ENCODE measurements around the gene A4GALT.

The A4GALT gene

GRCh38 chr22:42769238-42769573, 48.5 kb upstream of the A4GALT start:
- Histone ChIP-seq H3K9me2 (replicated peaks; ENCODE audit: low read depth, low read length) (no peaks in the 10 kb centered on the region), H4K20me1 (ENCODE audit: insufficient read depth, low read length, poor library complexity, severe bottlenecking) (no peaks in the 10 kb centered on the region), H3F3A (ENCODE audit: low read depth) (no peaks in the 10 kb centered on the region), H3K79me2 (ENCODE audit: insufficient read depth, low read length) (no peaks in the 10 kb centered on the region), H3K36me3 (ENCODE audit: insufficient read depth, low read length) (no peaks in the 10 kb centered on the region), H3K27me3 (ENCODE audit: insufficient read depth, low read length, poor library complexity, severe bottlenecking) (no peaks in the 10 kb centered on the region), H2AFZ (ENCODE audit: low read length) (no peak overlapping the region), H3K9ac (ENCODE audit: low read depth, low read length, poor library complexity, severe bottlenecking) (no peak overlapping the region), H3K4me1 (ENCODE audit: insufficient read depth, low read length, poor library complexity, severe bottlenecking) (no peaks in the 10 kb centered on the region), H3K4me2 (ENCODE audit: low read depth, low read length, poor library complexity, severe bottlenecking) (no peak overlapping the region), H3K4me3 (ENCODE audit: low read length, poor library complexity, severe bottlenecking) (no peak overlapping the region), H3K9me3 (ENCODE audit: insufficient read depth, low read depth, low read length) (no peaks in the 10 kb centered on the region)
- no peak for TF ChIP-seq EZH2phosphoT487 (IDR thresholded peaks at IDR 0.05; ENCODE audit: borderline replicate concordance)
- TF ChIP-seq CTCF (conservative IDR thresholded peaks at IDR 0.05; ENCODE audit: low read length) = no peak

DNA sequence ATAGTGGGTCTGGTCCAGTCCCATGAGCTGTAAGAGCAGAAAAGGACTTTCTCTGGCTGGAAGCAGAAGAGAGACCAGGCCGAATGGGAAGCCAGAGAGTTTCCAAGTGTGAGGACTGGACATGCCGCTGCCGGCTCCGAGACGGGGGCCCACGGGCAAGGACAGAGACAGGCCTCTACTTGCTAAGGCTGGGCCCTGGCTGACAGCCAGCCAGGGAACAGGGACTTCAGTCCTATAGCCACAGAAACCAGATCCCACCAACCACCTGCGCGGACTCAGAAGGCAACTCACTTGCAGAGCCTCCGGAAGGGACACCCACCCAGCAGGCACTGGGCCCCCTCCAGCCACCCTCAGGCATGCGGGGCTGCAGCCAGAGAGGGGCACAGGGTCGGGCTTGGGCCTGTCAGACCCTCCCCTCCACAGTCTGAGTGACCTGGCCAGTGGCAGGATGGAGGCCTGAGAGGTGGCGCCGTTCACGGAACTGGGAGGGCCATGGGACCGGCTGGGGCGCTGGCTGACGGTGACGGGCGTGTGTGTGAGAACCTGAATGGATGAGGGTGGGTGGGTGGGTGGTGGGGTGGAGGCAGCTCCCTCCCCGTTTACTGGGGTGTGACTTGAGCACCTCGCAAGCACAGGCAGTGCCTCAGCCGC, 47.8 kb upstream of the A4GALT start:
- H2AFZ ChIP-seq (ENCODE audit: low read length) = no peak overlapping the region
- no peaks in the 10 kb centered on the region for H3K9me2 ChIP-seq (replicated peaks; ENCODE audit: low read depth, low read length)
- no peak overlapping the region for H3K4me3 ChIP-seq (ENCODE audit: low read length, poor library complexity, severe bottlenecking)
- no peaks in the 10 kb centered on the region for H3K79me2 ChIP-seq (ENCODE audit: insufficient read depth, low read length)
- no peaks in the 10 kb centered on the region for H3K4me1 ChIP-seq (ENCODE audit: insufficient read depth, low read length, poor library complexity, severe bottlenecking)
- H3K4me2 ChIP-seq (ENCODE audit: low read depth, low read length, poor library complexity, severe bottlenecking) = no peak overlapping the region
- H3K27me3 ChIP-seq (ENCODE audit: insufficient read depth, low read length, poor library complexity, severe bottlenecking) = no peaks in the 10 kb centered on the region
- no peak overlapping the region for H3K9ac ChIP-seq (ENCODE audit: low read depth, low read length, poor library complexity, severe bottlenecking)
- no peaks in the 10 kb centered on the region for H3K9me3 ChIP-seq (ENCODE audit: insufficient read depth, low read depth, low read length)
- H3F3A ChIP-seq (ENCODE audit: low read depth) = no peaks in the 10 kb centered on the region
- TF ChIP-seq EZH2phosphoT487 (IDR thresholded peaks at IDR 0.05; ENCODE audit: borderline replicate concordance) (no peak), CTCF (conservative IDR thresholded peaks at IDR 0.05; ENCODE audit: low read length) (no peak)
- H4K20me1 ChIP-seq (ENCODE audit: insufficient read depth, low read length, poor library complexity, severe bottlenecking) = no peaks in the 10 kb centered on the region
- H3K36me3 ChIP-seq (ENCODE audit: insufficient read depth, low read length) = no peaks in the 10 kb centered on the region

DNA sequence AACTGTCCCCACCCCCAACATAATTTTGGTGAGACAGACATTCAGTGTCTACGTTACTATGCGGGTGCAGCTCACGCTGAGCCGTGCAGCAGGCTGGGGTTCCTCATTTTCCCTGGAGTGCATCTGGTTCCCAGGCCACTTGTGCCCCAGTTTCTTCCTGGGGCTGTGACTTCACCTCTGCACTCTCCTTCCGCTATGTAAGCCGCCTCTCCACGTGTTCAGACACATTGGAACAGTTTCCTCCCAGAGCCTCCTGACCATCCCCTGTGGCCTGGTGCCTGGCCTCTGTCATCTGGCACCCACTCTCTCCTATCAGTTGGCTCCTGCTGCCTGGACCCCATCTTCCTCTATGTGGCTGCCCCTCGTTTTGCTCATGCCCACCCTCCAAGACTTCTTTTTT, 46.2 kb upstream of the A4GALT start:
- Histone ChIP-seq H3K4me3 (ENCODE audit: low read length, poor library complexity, severe bottlenecking) (no peak overlapping the region), H3K36me3 (ENCODE audit: insufficient read depth, low read length) (no peaks in the 10 kb centered on the region), H3F3A (ENCODE audit: low read depth) (no peaks in the 10 kb centered on the region), H3K9me2 (replicated peaks; ENCODE audit: low read depth, low read length) (no peaks in the 10 kb centered on the region), H3K4me1 (ENCODE audit: insufficient read depth, low read length, poor library complexity, severe bottlenecking) (no peaks in the 10 kb centered on the region), H3K79me2 (ENCODE audit: insufficient read depth, low read length) (no peaks in the 10 kb centered on the region), H3K9me3 (ENCODE audit: insufficient read depth, low read depth, low read length) (no peaks in the 10 kb centered on the region), H3K9ac (ENCODE audit: low read depth, low read length, poor library complexity, severe bottlenecking) (no peak overlapping the region), H3K27me3 (ENCODE audit: insufficient read depth, low read length, poor library complexity, severe bottlenecking) (no peaks in the 10 kb centered on the region), H4K20me1 (ENCODE audit: insufficient read depth, low read length, poor library complexity, severe bottlenecking) (no peaks in the 10 kb centered on the region), H2AFZ (ENCODE audit: low read length) (no peak overlapping the region), H3K4me2 (ENCODE audit: low read depth, low read length, poor library complexity, severe bottlenecking) (no peak overlapping the region)
- TF ChIP-seq CTCF (conservative IDR thresholded peaks at IDR 0.05; ENCODE audit: low read length) (no peak), EZH2phosphoT487 (IDR thresholded peaks at IDR 0.05; ENCODE audit: borderline replicate concordance) (no peak)

All from Loucy (cell line).